HUES6 (cell line): ENCODE measurements around the gene CORO6.

ENCODE experiments used
- H3K27ac ChIP-seq: 2 replicates; pipeline ENCODE4 v1.7.0; 2013; ENCODE audit warnings: low read depth, mild to moderate bottlenecking, low read length, inconsistent platforms
- H3K27me3 ChIP-seq: 2 replicates; pipeline ENCODE4 v1.6.1; 2013; ENCODE audit warnings: low read length; ENCODE audit not compliant: control insufficient read depth, insufficient read depth
- H3K36me3 ChIP-seq: 2 replicates; pipeline ENCODE4 v1.6.1; 2013; ENCODE audit warnings: low read length; ENCODE audit not compliant: control insufficient read depth, insufficient read depth
- H3K4me1 ChIP-seq: 2 replicates; pipeline ENCODE4 v1.6.1; 2013; ENCODE audit warnings: low read length; ENCODE audit not compliant: control insufficient read depth, insufficient read depth
- H3K4me3 ChIP-seq: 2 replicates; pipeline ENCODE4 v1.5.1; 2013; ENCODE audit warnings: low read depth, low read length
- H3K9ac ChIP-seq: one replicate; pipeline ENCODE4 v1.6.1; 2013; ENCODE audit warnings: mild to moderate bottlenecking, low read length
- H3K9me3 ChIP-seq: 2 replicates; pipeline ENCODE4 v1.6.1; 2013; ENCODE audit warnings: low read depth, low read length; ENCODE audit not compliant: control insufficient read depth, insufficient read depth

Gene CORO6

DNA sequence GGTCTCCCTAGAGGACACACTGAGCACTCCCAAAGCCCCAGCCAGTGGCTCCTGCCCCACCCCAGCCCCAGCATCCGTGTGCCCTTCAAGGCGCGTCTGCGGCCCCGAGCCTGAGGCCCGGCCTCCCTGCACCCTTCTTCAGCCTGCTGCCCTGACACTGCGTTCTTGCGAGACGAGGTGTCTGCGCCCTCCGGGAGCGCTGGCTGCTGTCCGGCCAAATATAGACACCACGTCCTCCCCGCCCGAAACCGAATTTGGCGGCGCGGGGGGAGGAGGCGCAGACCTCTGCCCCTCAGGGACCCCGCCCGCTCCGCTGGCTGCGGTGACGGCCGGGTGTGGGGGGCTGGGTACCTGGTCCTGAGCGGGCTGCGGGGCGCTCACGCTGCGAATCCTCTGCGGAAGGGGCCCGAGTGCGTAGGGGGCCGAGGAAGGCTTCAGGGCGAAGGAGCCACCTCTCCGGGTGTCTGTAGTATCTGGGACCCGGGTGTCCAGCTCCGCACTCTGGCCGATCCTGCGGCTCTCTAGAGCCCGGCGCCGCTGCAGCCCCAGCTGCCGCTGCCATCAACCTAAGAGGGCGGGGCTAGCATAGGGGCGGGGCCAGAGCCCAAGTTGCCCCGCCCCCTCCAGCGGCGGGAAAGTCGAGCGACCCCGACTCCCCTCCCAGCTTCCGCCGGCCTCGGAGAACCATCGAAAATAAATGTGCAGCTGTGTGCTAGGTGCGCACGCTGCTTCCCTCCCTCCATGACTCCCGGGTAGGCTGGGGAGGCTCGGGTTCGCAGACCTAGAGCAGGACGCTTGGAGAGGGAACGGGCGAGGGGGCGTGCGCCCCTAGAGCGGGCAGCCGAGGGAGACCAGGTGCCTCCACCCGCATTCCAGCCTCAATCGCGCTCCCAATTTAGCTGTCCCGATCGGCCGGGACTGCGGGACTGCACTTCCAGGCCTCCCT is at the start of gene CORO6:
CORO6 (minus strand) TSS at position 576 of the 946 bp plus-strand sequence. CDS start 1,491 bp downstream, outside the sequence.
- H3K9ac ChIP-seq: peak within 1 kb of the TSS; percentile 69
- H3K4me1 ChIP-seq: peaks cover 55% of the 10 kb centered on the region
- H3K27me3 ChIP-seq: peaks cover 52% of the 10 kb centered on the region
- H3K27ac ChIP-seq: peak within 1 kb of the TSS; percentile 39; the same call in 1 of the 2 replicates
- H3K4me3 ChIP-seq: peak within 1 kb of the TSS; percentile 73
- no peaks in the 10 kb centered on the region for H3K9me3 ChIP-seq
- H3K36me3 ChIP-seq: no peaks in the 10 kb centered on the region

DNA sequence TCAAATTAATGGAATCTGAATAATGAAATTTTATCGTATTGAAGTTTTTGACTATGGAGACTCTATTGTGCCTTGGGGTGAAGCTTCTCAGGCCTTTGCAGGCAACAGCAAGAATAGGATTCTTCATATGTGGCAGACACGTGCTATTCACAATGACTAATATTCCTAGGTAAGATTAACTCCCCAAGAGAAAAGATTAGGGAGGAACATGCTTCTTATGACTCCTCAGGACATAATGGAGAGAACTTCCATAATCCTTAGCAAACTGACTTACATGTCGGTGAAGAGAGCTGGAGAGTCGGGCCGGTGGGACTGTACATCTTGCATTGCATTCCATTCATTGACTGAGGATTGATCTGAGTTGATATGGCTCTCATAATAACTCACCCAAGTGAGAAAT is 48.9 kb upstream of the CORO6 start:
- Histone ChIP-seq H3K4me1 (no peaks in the 10 kb centered on the region), H3K36me3 (peaks cover 4% of the 10 kb centered on the region; the same call in 1 of the 2 replicates), H3K4me3 (no peak overlapping the region), H3K27ac (no peak overlapping the region), H3K9me3 (no peaks in the 10 kb centered on the region), H3K27me3 (no peaks in the 10 kb centered on the region), H3K9ac (no peak overlapping the region)

DNA sequence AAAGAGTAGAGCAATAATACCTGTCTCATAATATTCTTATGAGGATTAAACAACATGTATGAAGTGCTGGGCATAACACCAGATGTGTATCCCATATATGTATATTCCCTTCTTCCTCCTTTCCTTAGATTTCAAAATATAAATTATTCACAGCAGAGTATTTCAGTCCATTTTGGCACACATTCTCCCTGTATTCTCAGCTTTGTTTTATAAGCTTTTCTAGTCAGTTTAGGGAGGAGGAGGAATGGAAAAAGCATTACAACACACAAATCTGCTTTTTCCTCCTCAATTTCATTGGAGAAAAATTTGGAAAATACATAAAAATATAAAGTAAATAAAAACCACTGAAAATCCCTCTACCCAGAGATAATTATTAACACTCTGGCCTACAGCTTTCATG is 46.6 kb upstream of the CORO6 start:
- Histone ChIP-seq H3K4me3 (no peak overlapping the region), H3K9ac (no peak overlapping the region), H3K36me3 (peaks cover 4% of the 10 kb centered on the region; the same call in 1 of the 2 replicates), H3K4me1 (no peaks in the 10 kb centered on the region), H3K27ac (no peak overlapping the region), H3K27me3 (no peaks in the 10 kb centered on the region), H3K9me3 (no peaks in the 10 kb centered on the region)

DNA sequence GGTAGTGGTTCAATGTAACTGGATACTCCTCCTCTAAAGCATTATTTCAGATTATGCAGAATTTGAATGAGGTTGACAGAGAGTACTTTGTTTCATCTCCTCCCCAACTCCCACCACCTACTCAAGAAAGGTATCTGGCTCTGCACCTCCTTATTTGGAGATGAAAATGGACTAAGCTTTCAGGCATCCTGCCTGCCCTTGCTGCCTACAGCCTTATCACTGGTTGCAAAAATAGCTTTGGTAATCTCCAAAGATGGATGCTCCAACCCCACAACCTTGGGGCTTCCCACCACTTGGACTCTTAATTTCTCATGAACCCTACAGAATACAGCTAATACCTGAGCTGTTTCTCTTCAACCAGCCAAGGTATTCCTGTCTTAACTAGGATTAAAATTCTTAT is 45.3 kb upstream of the CORO6 start:
- no peak overlapping the region for H3K27ac ChIP-seq
- H3K9ac ChIP-seq: no peak overlapping the region
- H3K9me3 ChIP-seq: no peaks in the 10 kb centered on the region
- peaks cover 4% of the 10 kb centered on the region; the same call in 1 of the 2 replicates for H3K36me3 ChIP-seq
- H3K4me3 ChIP-seq: no peak overlapping the region
- peaks cover 5% of the 10 kb centered on the region for H3K4me1 ChIP-seq
- H3K27me3 ChIP-seq: no peaks in the 10 kb centered on the region

DNA sequence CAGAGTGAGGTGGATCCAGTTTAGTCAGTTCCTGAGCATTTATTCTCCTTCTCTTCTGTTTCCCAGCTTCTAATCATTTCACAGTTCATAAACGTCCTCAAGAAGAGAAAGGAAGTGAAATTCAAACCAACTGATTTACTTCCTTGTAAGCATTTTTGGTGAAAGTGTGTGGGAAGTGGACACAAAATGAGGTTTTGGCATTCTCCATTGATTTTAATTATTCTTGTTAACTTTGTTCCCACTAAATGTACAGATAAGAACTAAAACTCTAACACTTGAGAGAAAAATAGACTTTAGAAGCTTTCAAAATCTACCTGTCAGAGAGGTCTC is 42.7 kb upstream of the CORO6 start:
- H3K27me3 ChIP-seq: no peaks in the 10 kb centered on the region
- H3K4me3 ChIP-seq: no peak overlapping the region
- no peaks in the 10 kb centered on the region; the same call in 1 of the 2 replicates for H3K36me3 ChIP-seq
- no peaks in the 10 kb centered on the region for H3K9me3 ChIP-seq
- H3K27ac ChIP-seq: no peak overlapping the region
- peaks cover 8% of the 10 kb centered on the region for H3K4me1 ChIP-seq
- no peak overlapping the region for H3K9ac ChIP-seq

DNA sequence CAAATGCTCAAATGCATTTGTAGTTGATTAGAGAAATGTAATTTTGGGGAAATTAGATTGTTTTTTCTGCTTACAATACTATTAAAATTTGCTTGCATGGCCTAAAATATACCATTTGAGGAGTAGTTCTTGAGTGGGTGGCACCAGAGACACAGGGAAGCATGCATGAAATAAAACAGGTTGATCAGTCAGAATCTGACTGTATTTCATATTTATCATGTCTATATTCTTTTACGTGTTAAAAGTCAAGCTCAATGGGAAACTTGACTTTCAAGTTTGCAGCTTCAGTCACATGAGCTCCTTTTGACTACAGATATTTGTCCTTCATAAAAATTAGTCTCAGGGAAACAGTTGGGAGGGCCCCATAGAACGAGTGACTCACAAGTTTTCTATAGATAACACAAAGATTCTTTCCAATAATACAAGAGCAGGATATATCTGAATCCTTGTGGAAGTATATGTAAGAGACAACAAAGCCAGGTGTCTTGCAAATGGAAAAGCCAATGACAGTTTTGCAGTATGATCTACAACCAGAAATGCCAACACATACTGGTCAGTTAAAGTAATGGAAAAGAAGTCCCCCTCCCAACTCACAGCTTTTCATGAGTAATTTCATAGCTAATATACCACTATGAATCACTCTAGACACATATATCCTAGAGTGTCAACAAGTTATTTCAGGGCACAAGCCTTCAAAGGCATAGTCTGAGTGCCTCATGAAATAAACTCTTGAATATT is 42.2 kb upstream of the CORO6 start:
- no peak overlapping the region for H3K27ac ChIP-seq
- H3K9me3 ChIP-seq: no peaks in the 10 kb centered on the region
- H3K9ac ChIP-seq: no peak overlapping the region
- peaks cover 8% of the 10 kb centered on the region for H3K4me1 ChIP-seq
- H3K4me3 ChIP-seq: no peak overlapping the region
- no peaks in the 10 kb centered on the region for H3K27me3 ChIP-seq
- no peaks in the 10 kb centered on the region; the same call in 1 of the 2 replicates for H3K36me3 ChIP-seq

DNA sequence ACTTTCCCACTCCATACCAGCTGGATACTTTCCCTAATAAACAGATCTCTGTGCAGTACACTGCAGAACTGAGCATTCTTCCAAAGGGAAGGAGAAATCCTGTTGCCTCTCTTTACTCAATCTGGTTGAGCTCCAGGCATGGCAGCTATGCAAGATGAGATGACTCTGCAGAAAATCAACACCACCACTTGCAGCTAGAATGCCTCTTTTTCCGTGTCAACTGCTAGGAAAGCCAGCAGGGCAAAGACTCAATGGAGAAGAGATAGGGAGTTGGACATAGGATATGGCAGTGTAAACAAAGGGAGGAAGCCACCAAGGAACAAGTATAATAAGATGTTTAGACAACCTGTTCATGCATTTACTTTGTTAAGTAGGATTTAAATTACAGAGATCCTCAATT is 40.4 kb upstream of the CORO6 start:
- Histone ChIP-seq H3K9me3 (no peaks in the 10 kb centered on the region), H3K27me3 (no peaks in the 10 kb centered on the region), H3K4me3 (no peak overlapping the region), H3K36me3 (no peaks in the 10 kb centered on the region; the same call in 1 of the 2 replicates), H3K27ac (peak overlapping the region; percentile 41; the same call in 1 of the 2 replicates), H3K4me1 (peaks cover 8% of the 10 kb centered on the region), H3K9ac (no peak overlapping the region)

DNA sequence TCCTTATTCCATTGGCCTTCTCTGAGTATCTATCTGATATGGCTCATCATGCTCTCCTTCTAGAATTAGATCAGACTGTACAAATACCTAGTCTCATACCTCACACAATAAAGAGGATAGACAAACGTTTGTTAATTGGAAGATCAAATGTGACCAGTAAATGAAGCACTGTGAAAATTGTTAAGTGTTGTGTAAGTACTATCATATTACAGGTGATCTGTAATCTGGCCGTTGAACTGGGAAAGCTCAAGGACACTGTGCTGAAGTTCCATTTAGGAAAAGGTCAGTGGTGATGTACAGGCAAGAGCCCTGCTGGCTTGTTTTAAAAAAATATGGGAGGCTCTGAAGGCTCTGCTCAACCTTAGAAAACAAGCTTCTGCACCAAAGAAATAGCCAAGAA is 38.5 kb upstream of the CORO6 start:
- no peaks in the 10 kb centered on the region for H3K27me3 ChIP-seq
- H3K4me3 ChIP-seq: no peak overlapping the region
- H3K4me1 ChIP-seq: peaks cover 8% of the 10 kb centered on the region
- no peaks in the 10 kb centered on the region for H3K36me3 ChIP-seq
- no peaks in the 10 kb centered on the region for H3K9me3 ChIP-seq
- H3K9ac ChIP-seq: no peak overlapping the region
- H3K27ac ChIP-seq: no peak overlapping the region

DNA sequence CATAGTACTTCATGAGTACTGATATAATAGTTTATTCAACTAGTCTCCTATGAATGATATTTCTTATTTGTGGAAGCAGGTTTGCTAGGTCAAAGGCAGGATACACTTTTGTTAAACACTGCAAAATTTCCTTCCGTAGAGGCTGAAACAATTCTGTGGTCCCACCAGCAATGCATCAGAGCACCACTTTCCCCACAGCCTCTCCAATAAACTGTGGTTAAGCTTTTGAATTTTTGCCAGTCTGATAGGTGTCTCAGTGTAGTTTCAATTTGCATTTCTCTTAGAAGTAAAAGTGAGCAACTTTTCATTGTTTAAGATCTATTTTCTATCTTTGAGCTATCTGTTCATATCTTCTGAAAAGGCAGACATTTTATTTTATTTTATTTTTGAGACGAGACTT is 36.4 kb upstream of the CORO6 start:
- Histone ChIP-seq H3K4me1 (peaks cover 8% of the 10 kb centered on the region), H3K27ac (no peak overlapping the region), H3K4me3 (no peak overlapping the region), H3K36me3 (no peaks in the 10 kb centered on the region), H3K9me3 (no peaks in the 10 kb centered on the region), H3K9ac (no peak overlapping the region), H3K27me3 (no peaks in the 10 kb centered on the region)

DNA sequence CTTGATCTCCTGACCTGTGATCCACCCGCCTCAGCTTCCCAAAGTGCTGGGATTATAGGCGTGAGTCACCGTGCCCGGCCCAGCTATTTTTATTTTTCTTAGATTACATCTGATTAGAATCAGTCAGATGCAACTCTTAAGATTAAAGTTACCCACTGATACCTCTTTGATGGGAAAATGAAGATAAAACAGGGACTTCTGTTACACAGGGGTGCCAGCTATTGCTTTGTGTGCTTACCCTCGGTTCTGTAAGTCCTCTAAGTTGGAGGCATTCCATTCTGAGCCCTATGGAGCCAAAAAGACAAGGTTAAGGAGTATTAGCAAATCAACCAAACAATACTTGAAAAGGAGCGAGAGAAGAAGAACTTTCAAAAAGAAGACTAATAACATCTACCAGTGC is 32.6 kb upstream of the CORO6 start:
- H3K27ac ChIP-seq: no peak overlapping the region
- H3K4me1 ChIP-seq: no peaks in the 10 kb centered on the region
- no peaks in the 10 kb centered on the region for H3K9me3 ChIP-seq
- H3K27me3 ChIP-seq: no peaks in the 10 kb centered on the region
- H3K36me3 ChIP-seq: no peaks in the 10 kb centered on the region
- no peak overlapping the region for H3K9ac ChIP-seq
- no peak overlapping the region for H3K4me3 ChIP-seq
